Parathyroid adenoma (tissue), 2 donors: ENCODE data around the gene TBC1D4.

Experiments
- H2AFZ ChIP-seq: fragments of 300-600 bp; sonication (generic); one replicate; pipeline ENCODE4 v1.7.0; 2017; ENCODE audit warnings: antibody characterized with exemption, mild to moderate bottlenecking
- H3K27ac ChIP-seq: fragments of 300-600 bp; sonication (generic); one replicate; pipeline ENCODE4 v1.7.0; 2017
- H3K27me3 ChIP-seq: fragments of 300-600 bp; sonication (generic); one replicate; pipeline ENCODE4 v1.7.0; 2017; ENCODE audit warnings: low read length; ENCODE audit not compliant: control insufficient read depth, insufficient read depth
- H3K36me3 ChIP-seq: fragments of 300-600 bp; sonication (generic); one replicate; pipeline ENCODE4 v1.7.0; 2017; ENCODE audit warnings: low read length; ENCODE audit not compliant: control insufficient read depth, insufficient read depth
- H3K4me1 ChIP-seq: fragments of 300-600 bp; sonication (generic); one replicate; pipeline ENCODE4 v1.7.0; 2017; ENCODE audit warnings: control low read depth
- H3K4me2 ChIP-seq: fragments of 300-600 bp; sonication (generic); one replicate; pipeline ENCODE4 v1.7.0; 2017; ENCODE audit warnings: low read length
- H3K4me3 ChIP-seq: fragments of 300-600 bp; sonication (generic); one replicate; pipeline ENCODE4 v1.7.0; 2017; ENCODE audit warnings: low read depth, low read length
- H3K79me2 ChIP-seq: fragments of 300-600 bp; sonication (generic); one replicate; pipeline ENCODE4 v1.7.0; 2017; ENCODE audit warnings: control low read depth
- H3K9ac ChIP-seq: fragments of 300-600 bp; sonication (generic); one replicate; pipeline ENCODE4 v1.7.0; 2017; ENCODE audit warnings: mild to moderate bottlenecking
- H3K9me3 ChIP-seq: fragments of 300-600 bp; sonication (generic); one replicate; pipeline ENCODE4 v1.7.0; 2017; ENCODE audit warnings: low read length; ENCODE audit not compliant: control insufficient read depth
- TF ChIP-seq, protein P1 (sequence below): fragments of 300-600 bp; sonication (generic); IDR thresholded peaks from one replicate; pipeline ENCODE4 v1.7.0; 2017; ENCODE audit warnings: antibody characterized with exemption, mild to moderate bottlenecking
- donor health status: primary hyperparathyroidism.

The TBC1D4 gene

DNA sequence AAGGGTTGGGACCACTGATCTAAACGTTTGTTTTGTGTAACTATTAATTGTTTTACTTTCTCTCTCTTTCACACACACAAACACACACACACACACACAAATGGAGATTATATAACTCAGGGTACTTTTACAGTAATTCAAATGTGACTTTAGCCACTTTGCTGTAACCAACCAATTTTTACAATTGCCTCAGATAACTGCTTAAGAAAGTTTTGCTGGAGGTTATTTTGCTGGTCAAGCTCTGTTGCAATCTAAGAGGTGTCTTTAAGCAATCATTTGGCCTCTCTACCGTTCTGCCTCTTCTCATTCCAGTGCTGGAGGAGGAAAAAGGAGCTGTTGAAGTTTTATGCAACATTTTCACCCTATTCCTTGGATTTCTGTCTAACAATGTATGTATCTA lies 63.0 kb downstream of the TBC1D4 start:
- Histone ChIP-seq H3K79me2 (no peaks in the 10 kb centered on the region), H3K9me3 (no peaks in the 10 kb centered on the region), H3K4me3 (no peak overlapping the region), H2AFZ (no peak overlapping the region), H3K27ac (no peak overlapping the region), H3K36me3 (no peaks in the 10 kb centered on the region), H3K27me3 (no peaks in the 10 kb centered on the region), H3K9ac (no peak overlapping the region), H3K4me2 (no peak overlapping the region), H3K4me1 (no peaks in the 10 kb centered on the region)
- TF ChIP-seq, protein P1, sequence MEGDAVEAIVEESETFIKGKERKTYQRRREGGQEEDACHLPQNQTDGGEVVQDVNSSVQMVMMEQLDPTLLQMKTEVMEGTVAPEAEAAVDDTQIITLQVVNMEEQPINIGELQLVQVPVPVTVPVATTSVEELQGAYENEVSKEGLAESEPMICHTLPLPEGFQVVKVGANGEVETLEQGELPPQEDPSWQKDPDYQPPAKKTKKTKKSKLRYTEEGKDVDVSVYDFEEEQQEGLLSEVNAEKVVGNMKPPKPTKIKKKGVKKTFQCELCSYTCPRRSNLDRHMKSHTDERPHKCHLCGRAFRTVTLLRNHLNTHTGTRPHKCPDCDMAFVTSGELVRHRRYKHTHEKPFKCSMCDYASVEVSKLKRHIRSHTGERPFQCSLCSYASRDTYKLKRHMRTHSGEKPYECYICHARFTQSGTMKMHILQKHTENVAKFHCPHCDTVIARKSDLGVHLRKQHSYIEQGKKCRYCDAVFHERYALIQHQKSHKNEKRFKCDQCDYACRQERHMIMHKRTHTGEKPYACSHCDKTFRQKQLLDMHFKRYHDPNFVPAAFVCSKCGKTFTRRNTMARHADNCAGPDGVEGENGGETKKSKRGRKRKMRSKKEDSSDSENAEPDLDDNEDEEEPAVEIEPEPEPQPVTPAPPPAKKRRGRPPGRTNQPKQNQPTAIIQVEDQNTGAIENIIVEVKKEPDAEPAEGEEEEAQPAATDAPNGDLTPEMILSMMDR: no peak

DNA sequence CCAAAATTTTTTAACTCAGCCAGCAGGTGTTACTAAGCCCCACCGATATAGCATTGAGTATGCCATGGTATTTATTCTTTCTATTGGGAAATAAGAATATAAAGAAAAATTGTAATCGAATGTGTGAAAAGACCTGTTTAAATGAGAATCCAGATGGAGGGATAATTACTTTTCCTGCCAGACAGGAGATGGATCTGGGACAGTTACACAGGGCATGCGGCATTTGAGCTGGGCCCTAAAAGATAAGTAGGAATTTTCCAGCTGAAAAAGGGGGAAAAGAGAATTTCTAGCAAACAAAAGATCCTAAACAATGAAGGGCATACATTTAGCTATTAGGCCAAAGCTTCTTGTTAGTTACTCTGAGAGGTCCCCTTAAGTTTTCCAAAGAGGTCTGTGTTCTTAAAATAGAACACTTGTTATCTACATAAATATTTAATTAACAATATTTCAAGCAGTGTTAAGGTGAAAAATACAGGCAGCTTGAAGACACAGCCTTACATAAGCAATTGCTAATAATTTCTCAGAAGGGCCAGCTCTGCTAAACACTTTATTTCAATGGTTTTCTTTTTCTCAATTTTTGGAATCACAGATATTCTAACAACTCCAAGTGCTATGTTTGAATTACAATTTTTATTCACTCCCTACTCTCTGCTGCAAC lies 63.7 kb downstream of the TBC1D4 start:
- Histone ChIP-seq H3K4me3 (no peak overlapping the region), H3K9ac (no peak overlapping the region), H2AFZ (no peak overlapping the region), H3K36me3 (no peaks in the 10 kb centered on the region), H3K9me3 (no peaks in the 10 kb centered on the region), H3K27me3 (no peaks in the 10 kb centered on the region), H3K79me2 (no peaks in the 10 kb centered on the region), H3K4me1 (no peaks in the 10 kb centered on the region), H3K4me2 (no peak overlapping the region), H3K27ac (no peak overlapping the region)
- TF ChIP-seq, protein P1: no peak

DNA sequence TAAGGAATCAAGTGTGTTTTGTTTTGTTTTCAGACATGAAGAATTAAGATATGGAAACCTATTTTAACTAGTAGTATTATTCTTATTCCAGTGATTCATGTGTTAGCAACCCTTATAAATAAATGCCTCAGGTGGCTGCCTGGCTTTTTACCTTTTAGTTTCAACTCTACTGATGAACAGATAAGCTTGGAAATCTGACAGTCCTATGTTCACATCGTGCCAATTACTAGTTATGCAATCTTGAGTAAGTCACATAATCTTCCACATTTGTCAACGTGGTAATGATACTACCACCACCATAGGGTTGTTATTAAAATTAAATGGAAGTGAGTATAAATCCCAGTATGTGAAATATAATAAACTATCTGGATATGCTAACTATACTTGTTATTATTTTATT lies 64.3 kb downstream of the TBC1D4 start:
- Histone ChIP-seq H3K4me1 (no peaks in the 10 kb centered on the region), H3K9me3 (no peaks in the 10 kb centered on the region), H3K36me3 (no peaks in the 10 kb centered on the region), H3K9ac (no peak overlapping the region), H3K4me2 (no peak overlapping the region), H3K27ac (no peak overlapping the region), H2AFZ (no peak overlapping the region), H3K27me3 (no peaks in the 10 kb centered on the region), H3K79me2 (no peaks in the 10 kb centered on the region), H3K4me3 (no peak overlapping the region)
- TF ChIP-seq, protein P1: no peak

DNA sequence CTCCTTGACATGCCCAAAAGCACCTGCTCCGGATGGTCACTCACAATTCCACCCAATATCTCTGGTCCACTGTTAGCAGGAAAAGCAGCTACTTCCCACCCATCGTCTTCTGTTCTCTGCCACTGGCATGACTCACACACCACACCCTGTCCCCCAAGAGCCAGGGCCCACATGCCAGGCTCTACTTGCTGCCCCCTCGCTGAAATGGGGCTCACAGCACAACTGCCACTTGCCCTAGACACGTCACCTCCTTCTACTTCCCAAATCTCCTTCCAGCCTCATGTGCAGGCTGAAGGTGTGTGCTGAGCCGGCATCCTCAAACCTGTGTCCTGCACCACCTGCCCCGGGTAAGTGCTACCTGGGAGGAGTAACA lies 65.0 kb downstream of the TBC1D4 start:
- no peak overlapping the region for H3K9ac ChIP-seq
- H3K79me2 ChIP-seq: no peaks in the 10 kb centered on the region
- no peaks in the 10 kb centered on the region for H3K36me3 ChIP-seq
- H3K9me3 ChIP-seq: no peaks in the 10 kb centered on the region
- H3K27ac ChIP-seq: no peak overlapping the region
- H3K4me1 ChIP-seq: no peaks in the 10 kb centered on the region
- TF ChIP-seq, protein P1: no peak
- no peak overlapping the region for H3K4me3 ChIP-seq
- no peak overlapping the region for H3K4me2 ChIP-seq
- H2AFZ ChIP-seq: no peak overlapping the region
- H3K27me3 ChIP-seq: no peaks in the 10 kb centered on the region

DNA sequence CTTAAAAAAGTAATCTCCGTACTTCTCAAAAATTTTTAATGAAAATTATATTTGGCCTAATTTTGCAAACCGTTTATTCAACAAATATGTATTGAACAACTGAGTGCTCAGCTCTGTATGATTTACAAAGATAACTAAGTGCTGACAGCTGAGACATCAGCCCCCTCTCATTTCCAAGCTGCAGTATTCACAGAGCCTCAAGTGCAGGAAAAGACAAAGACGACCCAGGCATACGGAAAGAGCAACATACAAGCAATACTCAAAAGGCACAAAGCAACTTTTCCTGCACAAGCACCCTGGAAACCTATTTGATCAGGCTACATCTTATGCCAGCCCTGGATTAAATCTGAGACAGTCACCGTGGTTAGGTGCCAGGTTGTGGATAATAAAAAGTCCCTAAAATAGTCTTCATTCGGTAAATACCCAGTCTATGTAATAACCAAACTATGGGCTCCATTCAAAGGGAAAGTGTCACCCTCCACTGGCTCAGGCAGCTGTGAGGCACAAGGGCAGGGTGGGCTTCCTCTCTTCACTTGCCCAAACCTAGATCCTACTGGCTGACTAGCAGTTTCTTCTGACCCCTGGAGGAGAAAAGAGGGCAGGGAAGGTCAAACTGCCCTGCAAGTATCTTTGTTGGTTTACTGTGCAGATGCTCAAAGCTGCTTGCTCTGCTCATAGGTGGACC lies 65.5 kb downstream of the TBC1D4 start:
- no peaks in the 10 kb centered on the region for H3K9me3 ChIP-seq
- H3K9ac ChIP-seq: no peak overlapping the region
- TF ChIP-seq, protein P1: no peak
- no peaks in the 10 kb centered on the region for H3K36me3 ChIP-seq
- H3K4me2 ChIP-seq: no peak overlapping the region
- H3K4me1 ChIP-seq: no peaks in the 10 kb centered on the region
- H3K27ac ChIP-seq: no peak overlapping the region
- no peaks in the 10 kb centered on the region for H3K27me3 ChIP-seq
- no peak overlapping the region for H3K4me3 ChIP-seq
- no peaks in the 10 kb centered on the region for H3K79me2 ChIP-seq
- H2AFZ ChIP-seq: no peak overlapping the region
